Uterus (tissue), 2 donors: ENCODE results near the gene BBS7.

Source experiments
- POLR2A ChIP-seq, 2 donors: fragments of 450-650 bp; IDR thresholded peaks; one replicate each; pipeline ENCODE4 v1.6.1; 2016; ENCODE audit warnings: antibody characterized with exemption in 2 of 2, mild to moderate bottlenecking in 1 of 2, moderate library complexity in 1 of 2
- TF ChIP-seq, protein P1 (sequence below), 4 experiments: fragments of 200-600 bp in 2 of 4; fragments of 450-650 bp in 2 of 4; sonication (generic) in 2 of 4; IDR thresholded peaks; one replicate each; pipeline ENCODE4 v1.5.1; 2016 to 2019; ENCODE audit warnings: antibody characterized with exemption in 4 of 4, mild to moderate bottlenecking in 2 of 4, moderate library complexity in 1 of 4

DNA sequence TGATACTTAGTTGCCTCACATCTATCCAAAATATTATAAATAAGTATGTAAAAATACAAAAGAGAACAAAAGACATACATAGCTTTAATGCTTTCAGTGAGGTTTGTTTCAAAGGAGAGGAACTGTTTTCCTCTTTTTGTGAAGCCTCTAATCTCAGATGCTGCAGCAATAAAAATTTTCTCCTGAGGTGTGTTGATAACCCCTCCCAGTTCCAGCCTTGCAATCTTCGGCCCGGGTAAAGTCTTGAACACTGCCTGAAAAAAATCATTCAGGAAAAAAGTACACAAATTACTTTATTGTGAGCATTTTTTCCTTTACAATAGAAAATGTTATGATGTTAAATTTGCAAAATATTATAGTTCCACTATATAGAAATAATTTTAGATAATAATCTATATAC is 8.8 kb downstream of the BBS7 start:
- TF ChIP-seq, protein P1, sequence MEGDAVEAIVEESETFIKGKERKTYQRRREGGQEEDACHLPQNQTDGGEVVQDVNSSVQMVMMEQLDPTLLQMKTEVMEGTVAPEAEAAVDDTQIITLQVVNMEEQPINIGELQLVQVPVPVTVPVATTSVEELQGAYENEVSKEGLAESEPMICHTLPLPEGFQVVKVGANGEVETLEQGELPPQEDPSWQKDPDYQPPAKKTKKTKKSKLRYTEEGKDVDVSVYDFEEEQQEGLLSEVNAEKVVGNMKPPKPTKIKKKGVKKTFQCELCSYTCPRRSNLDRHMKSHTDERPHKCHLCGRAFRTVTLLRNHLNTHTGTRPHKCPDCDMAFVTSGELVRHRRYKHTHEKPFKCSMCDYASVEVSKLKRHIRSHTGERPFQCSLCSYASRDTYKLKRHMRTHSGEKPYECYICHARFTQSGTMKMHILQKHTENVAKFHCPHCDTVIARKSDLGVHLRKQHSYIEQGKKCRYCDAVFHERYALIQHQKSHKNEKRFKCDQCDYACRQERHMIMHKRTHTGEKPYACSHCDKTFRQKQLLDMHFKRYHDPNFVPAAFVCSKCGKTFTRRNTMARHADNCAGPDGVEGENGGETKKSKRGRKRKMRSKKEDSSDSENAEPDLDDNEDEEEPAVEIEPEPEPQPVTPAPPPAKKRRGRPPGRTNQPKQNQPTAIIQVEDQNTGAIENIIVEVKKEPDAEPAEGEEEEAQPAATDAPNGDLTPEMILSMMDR (IDR thresholded peaks at IDR 0.05), result no peak
- no peak for TF ChIP-seq POLR2A (IDR thresholded peaks at IDR 0.05)
